Neural cell (in vitro differentiated cells): Measurements from ENCODE around the gene TSR3.

Experiments
- EZH2 ChIP-seq: fragments of 200-600, 300-800 bp; shearing (Covaris generic), sonication (generic); IDR thresholded peaks from 2 replicates; pipeline ENCODE4 v1.6.1; 2014; ENCODE audit warnings: antibody characterized with exemption, low read length, borderline replicate concordance, mild to moderate bottlenecking; ENCODE audit not compliant: insufficient read depth, poor library complexity, severe bottlenecking
- SMC3 ChIP-seq: fragments of 450-650 bp; conservative IDR thresholded peaks from 2 replicates; pipeline ENCODE4 v1.6.1; 2014; ENCODE audit warnings: antibody characterized with exemption, mild to moderate bottlenecking, moderate library complexity; ENCODE audit not compliant: poor library complexity
- TAF1 ChIP-seq: IDR thresholded peaks from 2 replicates; pipeline ENCODE4 v1.6.1; 2012; ENCODE audit warnings: low read depth
- TF ChIP-seq, protein P1 (sequence below): fragments of 450-650 bp; IDR thresholded peaks from 2 replicates; pipeline ENCODE4 v1.5.1; 2014; ENCODE audit warnings: antibody characterized with exemption, mild to moderate bottlenecking, moderate library complexity; ENCODE audit not compliant: poor library complexity, severe bottlenecking

DNA sequence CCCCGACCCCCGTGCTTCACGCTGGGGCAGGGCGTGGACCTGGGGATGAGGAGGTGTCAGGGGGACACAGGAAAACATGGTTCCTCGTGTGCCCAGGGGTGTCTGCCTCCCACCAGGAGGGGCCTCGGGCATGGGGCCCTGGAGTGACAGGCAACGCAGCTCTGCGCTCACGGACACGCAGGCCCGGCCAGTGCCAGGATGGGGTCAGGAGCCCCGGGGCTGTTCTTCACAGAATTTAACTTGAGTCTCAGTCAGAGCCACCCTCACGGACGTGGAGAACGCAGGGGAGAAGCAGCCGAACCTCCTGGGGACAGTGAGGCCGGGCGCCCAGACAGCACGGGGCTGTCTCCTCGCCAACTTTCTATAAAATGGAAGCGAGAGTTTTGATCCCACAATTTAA is 46.1 kb upstream of the TSR3 start:
- no peak for TF ChIP-seq TAF1
- no peak for TF ChIP-seq SMC3
- no peak for TF ChIP-seq EZH2
- TF ChIP-seq, protein P1, sequence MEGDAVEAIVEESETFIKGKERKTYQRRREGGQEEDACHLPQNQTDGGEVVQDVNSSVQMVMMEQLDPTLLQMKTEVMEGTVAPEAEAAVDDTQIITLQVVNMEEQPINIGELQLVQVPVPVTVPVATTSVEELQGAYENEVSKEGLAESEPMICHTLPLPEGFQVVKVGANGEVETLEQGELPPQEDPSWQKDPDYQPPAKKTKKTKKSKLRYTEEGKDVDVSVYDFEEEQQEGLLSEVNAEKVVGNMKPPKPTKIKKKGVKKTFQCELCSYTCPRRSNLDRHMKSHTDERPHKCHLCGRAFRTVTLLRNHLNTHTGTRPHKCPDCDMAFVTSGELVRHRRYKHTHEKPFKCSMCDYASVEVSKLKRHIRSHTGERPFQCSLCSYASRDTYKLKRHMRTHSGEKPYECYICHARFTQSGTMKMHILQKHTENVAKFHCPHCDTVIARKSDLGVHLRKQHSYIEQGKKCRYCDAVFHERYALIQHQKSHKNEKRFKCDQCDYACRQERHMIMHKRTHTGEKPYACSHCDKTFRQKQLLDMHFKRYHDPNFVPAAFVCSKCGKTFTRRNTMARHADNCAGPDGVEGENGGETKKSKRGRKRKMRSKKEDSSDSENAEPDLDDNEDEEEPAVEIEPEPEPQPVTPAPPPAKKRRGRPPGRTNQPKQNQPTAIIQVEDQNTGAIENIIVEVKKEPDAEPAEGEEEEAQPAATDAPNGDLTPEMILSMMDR, result no peak
